Suprapubic skin (tissue), 4 donors: ENCODE data around the gene ATP8B1. TPM values are rescaled to one million over a fixed set of nuclear protein-coding genes. Genes with fewer than 3 reads are reported as not detected.

Source experiments
- DNase-seq, 2 donors: peaks; one replicate each; pipeline ENCODE4 v3.0.0-alpha.2; 2019; ENCODE audit warnings: low spot score in 2 of 2
- H3K27ac ChIP-seq: fragments of 200-600 bp; sonication (generic); one replicate; pipeline ENCODE4 v1.5.1; 2019
- H3K27me3 ChIP-seq: fragments of 200-600 bp; sonication (generic); one replicate; pipeline ENCODE4 v1.5.1; 2019
- H3K36me3 ChIP-seq: fragments of 200-600 bp; sonication (generic); one replicate; pipeline ENCODE4 v1.5.1; 2019
- H3K4me1 ChIP-seq: fragments of 200-600 bp; sonication (generic); one replicate; pipeline ENCODE4 v1.5.1; 2019
- H3K4me3 ChIP-seq: fragments of 200-600 bp; sonication (generic); one replicate; pipeline ENCODE4 v1.5.1; 2019; ENCODE audit warnings: mild to moderate bottlenecking
- H3K9me3 ChIP-seq: fragments of 200-600 bp; sonication (generic); one replicate; pipeline ENCODE4 v1.5.1; 2019
- CTCF ChIP-seq, 2 donors: fragments of 200-600 bp in 1 of 2; fragments of 450-650 bp in 1 of 2; sonication (generic) in 1 of 2; IDR thresholded peaks; one replicate each; pipeline ENCODE4 v1.5.1; 2016 to 2019; ENCODE audit warnings: antibody characterized with exemption in 2 of 2, mild to moderate bottlenecking in 1 of 2, moderate library complexity in 1 of 2
- EP300 ChIP-seq: sonication (generic); formaldehyde crosslinking; IDR thresholded peaks from one replicate; pipeline ENCODE4 v1.6.1; 2017; ENCODE audit warnings: antibody characterized with exemption
- POLR2A ChIP-seq, 2 donors: fragments of 450-650 bp; IDR thresholded peaks; one replicate each; pipeline ENCODE4 v1.6.1; 2017; ENCODE audit warnings: antibody characterized with exemption in 2 of 2, mild to moderate bottlenecking in 2 of 2, moderate library complexity in 2 of 2
- POLR2AphosphoS5 ChIP-seq, 3 donors: sonication (generic); formaldehyde crosslinking; IDR thresholded peaks; one replicate each; pipeline ENCODE4 v1.6.1; 2017; ENCODE audit warnings: antibody characterized with exemption in 3 of 3
- WGBS: methylation state at CpG from one replicate; pipeline ENCODE4 v1.1.5; 2018; 5-methylcytosine and 5-hydroxymethylcytosine counted together
- total RNA-seq, 4 donors: library from RNA; depleted of rRNA; stranded (reverse); fragments of >200 nt; gene quantifications; one replicate each; pipeline ENCODE4 v1.1.0, GENCODE V29; 2016

Gene ATP8B1
- total RNA-seq, 4 donors from 2014 or later, result 21.5 to 59.1 (median 26.0) TPM

GRCh38 chr18:57640749-57641148, 162.4 kb downstream of the ATP8B1 start:
- H3K4me1 ChIP-seq, result no peaks in the 10 kb centered on the region
- H3K27ac ChIP-seq, result no peak overlapping the region
- no peak for DNase-seq
- TF ChIP-seq POLR2AphosphoS5 (IDR thresholded peaks at IDR 0.05) (no peak), EP300 (no peak), CTCF (IDR thresholded peaks at IDR 0.05) (no peak), POLR2A (IDR thresholded peaks at IDR 0.05) (no peak)
- no peaks in the 10 kb centered on the region for H3K9me3 ChIP-seq
- H3K36me3 ChIP-seq, result peaks cover 9% of the 10 kb centered on the region
- no peaks in the 10 kb centered on the region for H3K27me3 ChIP-seq
- 73% methylated on average over 2 of the region's 2 CpGs for WGBS
- H3K4me3 ChIP-seq, result no peak overlapping the region

- H3K9me3 ChIP-seq, result no peaks in the 10 kb centered on the region
- H3K36me3 ChIP-seq, result peaks cover 9% of the 10 kb centered on the region
- H3K27ac ChIP-seq, result no peak overlapping the region
- 63% methylated on average over 3 of the region's 3 CpGs for WGBS
- no peak overlapping the region for H3K4me3 ChIP-seq
- TF ChIP-seq EP300 (no peak), CTCF (IDR thresholded peaks at IDR 0.05) (no peak), POLR2A (IDR thresholded peaks at IDR 0.05) (no peak), POLR2AphosphoS5 (IDR thresholded peaks at IDR 0.05) (no peak)
- H3K4me1 ChIP-seq, result no peaks in the 10 kb centered on the region
- DNase-seq, result no peak
- no peaks in the 10 kb centered on the region for H3K27me3 ChIP-seq
These were observed 162.9 kb downstream of the ATP8B1 start for GRCh38 chr18:57640236-57640635.

GRCh38 chr18:57635003-57635822, 167.9 kb downstream of the ATP8B1 start:
- H3K9me3 ChIP-seq, result no peaks in the 10 kb centered on the region
- no peaks in the 10 kb centered on the region for H3K27me3 ChIP-seq
- no peak for DNase-seq
- no peak overlapping the region for H3K4me3 ChIP-seq
- H3K4me1 ChIP-seq, result peaks cover 13% of the 10 kb centered on the region
- no peak overlapping the region for H3K27ac ChIP-seq
- TF ChIP-seq CTCF (IDR thresholded peaks at IDR 0.05) (no peak), POLR2A (IDR thresholded peaks at IDR 0.05) (no peak), EP300 (no peak), POLR2AphosphoS5 (IDR thresholded peaks at IDR 0.05) (no peak)
- no peaks in the 10 kb centered on the region for H3K36me3 ChIP-seq
- 79% methylated on average over 4 of the region's 4 CpGs for WGBS

- WGBS, result 71% methylated on average over 2 of the region's 2 CpGs
- TF ChIP-seq CTCF (IDR thresholded peaks at IDR 0.05) (no peak), POLR2A (IDR thresholded peaks at IDR 0.05) (no peak)
- DNase-seq, result no peak
- no peak overlapping the region for H3K27ac ChIP-seq
- no peak overlapping the region for H3K4me3 ChIP-seq
- no peaks in the 10 kb centered on the region for H3K9me3 ChIP-seq
- no peaks in the 10 kb centered on the region for H3K27me3 ChIP-seq
- no peaks in the 10 kb centered on the region for H3K36me3 ChIP-seq
- H3K4me1 ChIP-seq, result peaks cover 20% of the 10 kb centered on the region
These were observed 171.4 kb downstream of the ATP8B1 start for GRCh38 chr18:57631697-57632096.

- Histone ChIP-seq H3K4me3 (peak overlapping the region; percentile 72), H3K4me1 (peaks cover 20% of the 10 kb centered on the region), H3K9me3 (no peaks in the 10 kb centered on the region), H3K27ac (peak overlapping the region; percentile 81), H3K27me3 (no peaks in the 10 kb centered on the region), H3K36me3 (no peaks in the 10 kb centered on the region)
- 42% methylated on average over 13 of the region's 13 CpGs for WGBS
- TF ChIP-seq EP300, result no peak
- no peak for TF ChIP-seq POLR2AphosphoS5 (IDR thresholded peaks at IDR 0.05)
- no peak for TF ChIP-seq POLR2A (IDR thresholded peaks at IDR 0.05)
- no peak for TF ChIP-seq CTCF (IDR thresholded peaks at IDR 0.05)
- no peak for DNase-seq
These were observed 172.1 kb downstream of the ATP8B1 start for GRCh38 chr18:57630754-57631595.
